GM12873 (cell line): ENCODE measurements around the gene DRAP1.

ENCODE experiments used
- TF ChIP-seq, protein P1 (sequence below): IDR thresholded peaks from 2 replicates; pipeline ENCODE4 v1.5.1; 2012; ENCODE audit warnings: low read depth, mild to moderate bottlenecking, moderate library complexity, low read length, control low read depth; ENCODE audit not compliant: insufficient read depth; ENCODE audit errors: missing control alignments

Gene DRAP1

DNA sequence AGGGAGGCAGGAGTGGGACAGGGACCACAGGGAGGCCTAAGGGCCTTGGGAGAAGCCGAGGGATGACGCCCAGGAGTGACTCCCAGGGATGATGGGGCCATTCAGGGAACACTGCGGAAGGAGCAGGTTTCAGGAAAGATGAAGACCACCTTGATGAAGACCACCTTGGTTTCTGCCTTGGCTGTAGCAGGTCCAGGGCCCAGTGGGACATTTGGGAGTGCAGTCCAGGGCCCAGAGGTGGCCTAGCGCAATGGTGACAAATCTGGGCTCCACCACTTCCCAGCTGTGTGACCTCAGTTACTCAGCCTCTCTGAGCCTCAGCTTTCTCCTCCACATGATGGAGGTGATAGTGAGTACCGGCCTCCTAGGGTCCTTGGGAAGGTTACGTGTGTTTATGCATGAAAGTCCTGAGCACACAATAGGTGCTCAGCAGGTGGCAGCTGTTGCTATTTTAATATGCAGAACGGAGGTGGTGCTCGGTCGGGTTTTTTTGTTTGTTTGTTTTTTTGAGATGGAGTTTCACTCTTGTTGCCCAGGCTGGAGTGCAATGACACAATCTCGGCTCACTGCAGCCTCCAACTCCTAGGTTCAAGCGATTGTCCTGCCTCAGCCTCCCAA, 26.8 kb downstream of the DRAP1 start:
- TF ChIP-seq, protein P1, sequence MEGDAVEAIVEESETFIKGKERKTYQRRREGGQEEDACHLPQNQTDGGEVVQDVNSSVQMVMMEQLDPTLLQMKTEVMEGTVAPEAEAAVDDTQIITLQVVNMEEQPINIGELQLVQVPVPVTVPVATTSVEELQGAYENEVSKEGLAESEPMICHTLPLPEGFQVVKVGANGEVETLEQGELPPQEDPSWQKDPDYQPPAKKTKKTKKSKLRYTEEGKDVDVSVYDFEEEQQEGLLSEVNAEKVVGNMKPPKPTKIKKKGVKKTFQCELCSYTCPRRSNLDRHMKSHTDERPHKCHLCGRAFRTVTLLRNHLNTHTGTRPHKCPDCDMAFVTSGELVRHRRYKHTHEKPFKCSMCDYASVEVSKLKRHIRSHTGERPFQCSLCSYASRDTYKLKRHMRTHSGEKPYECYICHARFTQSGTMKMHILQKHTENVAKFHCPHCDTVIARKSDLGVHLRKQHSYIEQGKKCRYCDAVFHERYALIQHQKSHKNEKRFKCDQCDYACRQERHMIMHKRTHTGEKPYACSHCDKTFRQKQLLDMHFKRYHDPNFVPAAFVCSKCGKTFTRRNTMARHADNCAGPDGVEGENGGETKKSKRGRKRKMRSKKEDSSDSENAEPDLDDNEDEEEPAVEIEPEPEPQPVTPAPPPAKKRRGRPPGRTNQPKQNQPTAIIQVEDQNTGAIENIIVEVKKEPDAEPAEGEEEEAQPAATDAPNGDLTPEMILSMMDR, result no peak

DNA sequence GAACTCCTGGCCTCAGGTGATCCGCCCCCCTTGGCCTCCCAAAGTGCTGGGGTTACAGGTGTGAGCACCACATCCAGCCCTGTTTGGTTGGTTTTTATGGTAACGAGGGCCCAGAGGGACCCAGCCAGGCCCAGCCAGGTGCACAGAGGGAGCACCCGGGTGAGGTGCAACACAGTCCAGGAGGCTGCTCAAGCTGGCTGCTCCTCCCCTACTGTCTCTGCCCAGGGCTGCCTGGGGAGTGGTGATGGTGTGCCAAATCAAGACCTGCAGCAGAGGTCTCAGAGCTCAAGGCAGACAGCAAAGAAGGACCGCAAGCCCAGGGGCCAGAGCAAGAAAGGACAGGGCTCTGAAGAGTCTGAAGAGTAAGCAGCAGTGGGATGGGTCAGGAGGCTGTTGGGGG, 27.4 kb downstream of the DRAP1 start:
- TF ChIP-seq, protein P1, result no peak

DNA sequence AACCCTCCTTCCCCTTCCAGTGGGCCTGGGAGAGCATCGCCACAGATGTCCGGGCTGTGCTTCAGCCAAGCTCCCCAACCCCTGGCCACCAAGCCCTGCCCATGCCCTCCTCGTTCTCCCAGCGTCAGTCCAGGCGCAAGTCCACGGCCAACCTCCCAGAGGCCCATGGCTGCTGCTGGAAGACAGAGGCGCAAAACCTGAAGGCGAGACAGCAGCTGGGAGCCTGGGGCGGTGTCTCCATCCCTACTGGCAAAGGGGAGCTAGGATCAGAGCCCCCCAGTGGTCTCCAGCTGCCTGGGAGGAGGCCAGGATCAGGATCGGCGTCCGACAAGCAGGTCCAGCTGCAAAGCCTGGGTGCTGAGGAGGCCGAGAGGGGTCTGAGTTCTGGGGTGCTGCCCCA, 27.9 kb downstream of the DRAP1 start:
- TF ChIP-seq, protein P1, result no peak

DNA sequence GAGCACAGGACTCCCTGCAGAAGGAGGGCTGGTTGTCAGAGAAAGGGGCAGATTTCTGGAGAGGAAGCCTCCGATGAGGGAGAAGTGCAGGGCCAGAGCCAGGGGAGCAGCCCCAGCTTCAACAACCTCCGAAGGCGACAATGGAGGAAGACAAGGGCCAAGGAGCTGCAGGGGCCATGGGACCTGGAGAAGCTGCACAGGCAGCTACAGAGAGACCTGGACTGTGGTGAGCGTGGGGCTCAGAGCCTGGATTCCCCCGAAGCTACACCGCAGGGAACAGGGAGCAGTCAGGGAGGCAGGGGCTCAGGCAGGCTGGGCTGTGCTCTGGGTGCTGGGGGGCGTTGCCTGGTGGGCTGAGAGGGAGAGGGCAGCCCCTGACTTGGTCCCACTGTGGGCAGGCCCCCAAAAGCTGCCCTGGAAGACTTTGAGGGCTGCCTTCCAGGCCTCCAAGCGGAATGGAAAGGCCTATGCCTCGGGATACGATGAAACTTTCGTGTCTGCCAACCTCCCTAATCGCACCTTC, 28.4 kb downstream of the DRAP1 start:
- TF ChIP-seq, protein P1, result no peak

DNA sequence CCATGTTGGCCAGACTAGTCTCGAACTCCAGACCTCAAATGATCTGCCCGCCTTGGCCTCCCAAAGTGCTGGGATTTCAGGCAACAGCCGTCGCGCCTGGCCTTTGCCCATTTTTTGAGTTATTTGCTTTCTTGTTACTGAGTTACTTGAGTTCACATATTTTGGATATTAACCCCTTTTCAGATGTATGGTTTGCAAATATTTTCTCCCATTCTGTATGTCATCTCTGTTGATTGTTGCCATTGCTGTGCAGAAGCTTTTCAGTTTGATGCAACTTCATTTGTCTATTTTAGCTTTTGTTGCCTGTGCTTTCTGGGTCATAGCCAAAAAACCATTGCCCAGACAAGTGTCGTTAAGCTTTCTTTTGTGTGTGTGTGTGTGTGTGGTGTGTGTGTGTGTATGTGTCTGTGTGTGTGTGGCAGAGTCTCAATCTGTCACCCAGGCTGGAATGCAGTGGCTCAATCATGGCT, 32.9 kb downstream of the DRAP1 start:
- TF ChIP-seq, protein P1, result no peak

DNA sequence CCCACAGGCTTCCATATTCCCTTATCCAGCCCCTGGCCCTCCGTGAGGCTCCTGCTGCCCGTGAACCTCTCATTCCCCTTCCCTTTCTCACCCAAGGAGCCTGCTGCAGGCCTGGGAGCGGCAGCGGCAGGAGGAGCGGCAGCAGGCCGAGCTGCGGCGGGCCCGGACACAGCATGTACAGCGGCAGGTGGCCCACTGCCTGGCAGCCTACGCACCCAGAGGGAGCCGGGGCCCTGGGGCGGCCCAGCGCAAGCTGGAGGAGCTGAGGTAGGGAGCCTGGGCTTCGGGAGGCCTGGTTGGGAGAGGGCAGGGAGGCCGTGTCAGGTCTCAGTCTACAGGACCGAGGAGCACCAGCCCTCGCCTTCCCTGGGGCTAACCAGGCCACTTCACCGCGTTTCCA, 34.2 kb downstream of the DRAP1 start:
- TF ChIP-seq, protein P1, result no peak

DNA sequence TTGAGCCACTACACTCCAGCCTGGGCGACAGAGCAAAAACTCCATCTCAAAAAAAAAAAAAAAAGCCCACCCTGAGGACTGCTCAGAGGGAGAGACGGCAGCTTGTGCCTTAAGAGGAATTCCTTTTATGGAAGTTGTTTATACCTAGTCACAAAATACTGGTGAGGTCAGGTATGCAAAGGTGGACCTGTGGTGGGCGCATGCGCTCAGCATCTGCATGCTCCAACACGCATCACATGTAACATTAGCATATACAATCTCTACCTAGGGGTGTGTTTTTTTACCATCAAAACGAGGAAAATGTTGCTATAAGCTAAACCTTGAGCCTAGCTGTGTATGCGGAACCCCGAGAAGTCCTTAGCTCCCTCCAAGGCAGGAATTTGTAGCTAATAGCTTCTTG, 35.5 kb downstream of the DRAP1 start:
- TF ChIP-seq, protein P1, result no peak

DNA sequence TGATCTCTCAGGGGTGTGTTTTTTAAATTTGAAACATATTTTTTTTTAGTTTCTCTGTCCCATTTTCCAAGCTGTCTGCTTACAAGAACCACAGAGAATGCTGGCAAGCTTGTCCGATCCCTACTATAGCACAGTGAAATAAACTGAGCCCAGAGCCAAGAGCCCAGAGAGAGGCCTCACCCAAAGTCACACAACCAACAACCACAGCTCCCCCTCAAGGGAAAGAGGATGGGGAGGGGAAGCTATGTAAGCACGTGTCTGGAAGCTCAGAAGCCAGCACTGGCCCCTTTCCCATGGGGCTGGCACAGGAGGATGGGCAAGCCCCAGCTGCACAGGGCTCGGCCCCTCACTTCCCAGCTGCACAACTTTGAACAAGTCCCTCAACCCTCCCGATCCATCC, 39.1 kb downstream of the DRAP1 start:
- TF ChIP-seq, protein P1, result no peak
